Fibroblast of lung (primary cell): ENCODE results near the gene CD164L2.

Source experiments
- EZH2 ChIP-seq: IDR thresholded peaks from 2 replicates; pipeline ENCODE4 v1.5.1; 2012; ENCODE audit warnings: low read length, control low read depth, mild to moderate bottlenecking; ENCODE audit errors: missing control alignments
- TF ChIP-seq, protein P1 (sequence below), 2 donors: IDR thresholded peaks in 1 of 2; conservative IDR thresholded peaks in 1 of 2; 1 replicate in 1 of 2; 2 replicates in 1 of 2; pipeline ENCODE4 v1.5.1; 2011 to 2012; ENCODE audit warnings: low read length in 2 of 2, control low read depth in 1 of 2, inconsistent platforms in 1 of 2, low read depth in 1 of 2, mild to moderate bottlenecking in 1 of 2

DNA sequence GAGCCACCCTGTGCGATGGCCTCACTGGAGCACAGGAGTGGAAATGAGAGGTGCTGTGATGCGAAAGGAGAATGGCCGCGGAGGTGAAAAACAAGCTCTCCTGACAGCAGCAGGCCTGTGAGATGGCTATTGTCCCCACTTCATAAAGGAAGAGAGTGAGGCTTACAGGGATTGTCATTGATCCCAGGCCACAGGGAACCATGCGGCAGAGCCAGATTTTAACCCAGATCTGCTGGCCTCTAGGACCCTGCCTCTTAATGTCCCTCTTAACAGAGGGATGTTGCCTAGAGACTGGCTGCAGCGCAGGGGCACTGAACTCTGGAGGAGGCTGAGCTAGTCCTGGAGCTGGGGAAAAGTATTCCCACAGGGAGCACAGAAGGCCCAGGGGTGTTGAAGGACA, 44.4 kb downstream of the CD164L2 start:
- TF ChIP-seq, protein P1, sequence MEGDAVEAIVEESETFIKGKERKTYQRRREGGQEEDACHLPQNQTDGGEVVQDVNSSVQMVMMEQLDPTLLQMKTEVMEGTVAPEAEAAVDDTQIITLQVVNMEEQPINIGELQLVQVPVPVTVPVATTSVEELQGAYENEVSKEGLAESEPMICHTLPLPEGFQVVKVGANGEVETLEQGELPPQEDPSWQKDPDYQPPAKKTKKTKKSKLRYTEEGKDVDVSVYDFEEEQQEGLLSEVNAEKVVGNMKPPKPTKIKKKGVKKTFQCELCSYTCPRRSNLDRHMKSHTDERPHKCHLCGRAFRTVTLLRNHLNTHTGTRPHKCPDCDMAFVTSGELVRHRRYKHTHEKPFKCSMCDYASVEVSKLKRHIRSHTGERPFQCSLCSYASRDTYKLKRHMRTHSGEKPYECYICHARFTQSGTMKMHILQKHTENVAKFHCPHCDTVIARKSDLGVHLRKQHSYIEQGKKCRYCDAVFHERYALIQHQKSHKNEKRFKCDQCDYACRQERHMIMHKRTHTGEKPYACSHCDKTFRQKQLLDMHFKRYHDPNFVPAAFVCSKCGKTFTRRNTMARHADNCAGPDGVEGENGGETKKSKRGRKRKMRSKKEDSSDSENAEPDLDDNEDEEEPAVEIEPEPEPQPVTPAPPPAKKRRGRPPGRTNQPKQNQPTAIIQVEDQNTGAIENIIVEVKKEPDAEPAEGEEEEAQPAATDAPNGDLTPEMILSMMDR (conservative IDR thresholded peaks at IDR 0.05 in 1 of 2, IDR thresholded peaks at IDR 0.05 in 1 of 2; ENCODE audit: low read depth in 1 of 2, low read length in 2 of 2): no peak
- TF ChIP-seq EZH2: no peak
